GM03348 (cell line): ENCODE results near the gene EXOC6B.
"Not testable (repeated sequence)": the region's sequence is repeated elsewhere in the genome, so short reads cannot be mapped to it uniquely, and the experiment has no call there.

Experiments
- DNase-seq: peaks from one replicate; pipeline ENCODE4 v3.0.0; 2012; ENCODE audit warnings: low spot score

EXOC6B gene

GRCh38 chr2:72544554-72544953 lies 281.3 kb downstream of the EXOC6B start:
- DNase-seq = no peak

- DNase-seq = no peak
These were observed 282.2 kb downstream of the EXOC6B start for GRCh38 chr2:72543497-72544216.

- DNase-seq = peak; percentile 57
These were observed 286.7 kb downstream of the EXOC6B start for GRCh38 chr2:72539071-72539552.

GRCh38 chr2:72538486-72538885 lies 287.3 kb downstream of the EXOC6B start:
- no peak for DNase-seq

- DNase-seq = not testable (repeated sequence)
These were observed 290.2 kb downstream of the EXOC6B start for GRCh38 chr2:72535586-72535985.

- DNase-seq = peak; percentile 9
These were observed 292.1 kb downstream of the EXOC6B start for GRCh38 chr2:72533765-72534164.

GRCh38 chr2:72527424-72527823 lies 298.4 kb downstream of the EXOC6B start:
- DNase-seq = no peak

GRCh38 chr2:72526623-72527022 lies 299.2 kb downstream of the EXOC6B start:
- DNase-seq = no peak

GRCh38 chr2:72524071-72524470 lies 301.8 kb downstream of the EXOC6B start:
- no peak for DNase-seq

- DNase-seq = peak; percentile 12
These were observed 310.1 kb downstream of the EXOC6B start for GRCh38 chr2:72515696-72516095.

- DNase-seq = no peak
These were observed 312.8 kb downstream of the EXOC6B start for GRCh38 chr2:72513011-72513410.

GRCh38 chr2:72512376-72512775 lies 313.5 kb downstream of the EXOC6B start:
- DNase-seq = no peak

- DNase-seq = no peak
These were observed 313.9 kb downstream of the EXOC6B start for GRCh38 chr2:72511906-72512305.

- DNase-seq = no peak
These were observed 328.1 kb downstream of the EXOC6B start for GRCh38 chr2:72497763-72498162.

GRCh38 chr2:72496479-72496878 lies 329.4 kb downstream of the EXOC6B start:
- no peak for DNase-seq

GRCh38 chr2:72494392-72494791 lies 331.4 kb downstream of the EXOC6B start:
- DNase-seq = no peak

GRCh38 chr2:72484622-72485021 lies 341.2 kb downstream of the EXOC6B start:
- DNase-seq = not testable (repeated sequence)

GRCh38 chr2:72483346-72483745 lies 342.5 kb downstream of the EXOC6B start:
- no peak for DNase-seq

- DNase-seq = no peak
These were observed 350.6 kb downstream of the EXOC6B start for GRCh38 chr2:72475246-72475645.

- DNase-seq = no peak
These were observed 367.9 kb downstream of the EXOC6B start for GRCh38 chr2:72457801-72458516.

GRCh38 chr2:72454189-72454588 lies 371.6 kb downstream of the EXOC6B start:
- DNase-seq = no peak

GRCh38 chr2:72442270-72442669 lies 383.6 kb downstream of the EXOC6B start:
- DNase-seq = no peak

GRCh38 chr2:72439892-72440291 lies 385.9 kb downstream of the EXOC6B start:
- no peak for DNase-seq
